Muscle layer of duodenum (tissue), 2 donors: ENCODE data around the gene TXK.

Experiments used
- H3K27ac ChIP-seq: one replicate; pipeline ENCODE4 v1.7.0; 2013; ENCODE audit warnings: mild to moderate bottlenecking, low read length
- H3K27me3 ChIP-seq: one replicate; pipeline ENCODE4 v1.7.0; 2013; ENCODE audit warnings: low read depth, mild to moderate bottlenecking, control low read depth, low read length
- H3K36me3 ChIP-seq, 2 donors: one replicate each; pipeline ENCODE4 v1.7.0; 2013; ENCODE audit warnings: low read length in 2 of 2, control low read depth in 1 of 2, mild to moderate bottlenecking in 1 of 2; ENCODE audit not compliant: insufficient read depth in 2 of 2, control insufficient read depth in 1 of 2
- H3K4me1 ChIP-seq, 2 donors: one replicate each; pipeline ENCODE4 v1.7.0; 2013; ENCODE audit warnings: low read length in 2 of 2, mild to moderate bottlenecking in 2 of 2, control low read depth in 1 of 2, moderate library complexity in 1 of 2; ENCODE audit not compliant: insufficient read depth in 2 of 2, control insufficient read depth in 1 of 2
- H3K4me3 ChIP-seq, 2 donors: one replicate each; pipeline ENCODE4 v1.7.0; 2013; ENCODE audit warnings: low read length in 2 of 2, low read depth in 1 of 2, mild to moderate bottlenecking in 1 of 2
- H3K9me3 ChIP-seq, 2 donors: one replicate each; pipeline ENCODE4 v1.7.0; 2013; ENCODE audit warnings: low read length in 2 of 2, control low read depth in 1 of 2, mild to moderate bottlenecking in 1 of 2; ENCODE audit not compliant: control insufficient read depth in 1 of 2
- donor health status: healthy.

TXK gene

DNA sequence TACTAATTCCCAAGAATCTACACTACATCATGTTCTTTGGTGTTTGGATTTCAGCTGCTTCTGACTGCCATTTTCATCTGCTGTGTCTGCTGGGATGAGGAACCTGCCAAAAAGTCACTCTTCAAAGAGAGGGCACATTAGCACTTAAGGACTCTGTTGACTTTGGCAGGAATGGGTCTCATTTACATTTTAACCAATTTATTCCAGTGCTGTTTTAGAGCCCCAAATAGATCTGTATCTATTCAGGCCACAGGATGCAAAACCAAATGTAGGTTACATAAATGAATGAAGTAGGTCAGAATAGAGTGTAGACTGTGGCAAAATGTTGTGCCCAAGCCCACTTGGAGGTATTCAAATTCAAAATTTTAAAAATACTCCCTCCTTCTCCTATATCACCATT, 14.4 kb downstream of the TXK start:
- H3K36me3 ChIP-seq = no peaks in the 10 kb centered on the region
- H3K4me1 ChIP-seq = no peaks in the 10 kb centered on the region
- no peaks in the 10 kb centered on the region for H3K27me3 ChIP-seq
- H3K4me3 ChIP-seq = no peak overlapping the region
- H3K9me3 ChIP-seq = no peaks in the 10 kb centered on the region
- no peak overlapping the region for H3K27ac ChIP-seq

GRCh38 chr4:48118081-48118480, 16.0 kb downstream of the TXK start:
- no peaks in the 10 kb centered on the region for H3K4me1 ChIP-seq
- no peak overlapping the region for H3K27ac ChIP-seq
- no peak overlapping the region for H3K4me3 ChIP-seq
- no peaks in the 10 kb centered on the region for H3K36me3 ChIP-seq
- H3K9me3 ChIP-seq = no peaks in the 10 kb centered on the region
- no peaks in the 10 kb centered on the region for H3K27me3 ChIP-seq

DNA sequence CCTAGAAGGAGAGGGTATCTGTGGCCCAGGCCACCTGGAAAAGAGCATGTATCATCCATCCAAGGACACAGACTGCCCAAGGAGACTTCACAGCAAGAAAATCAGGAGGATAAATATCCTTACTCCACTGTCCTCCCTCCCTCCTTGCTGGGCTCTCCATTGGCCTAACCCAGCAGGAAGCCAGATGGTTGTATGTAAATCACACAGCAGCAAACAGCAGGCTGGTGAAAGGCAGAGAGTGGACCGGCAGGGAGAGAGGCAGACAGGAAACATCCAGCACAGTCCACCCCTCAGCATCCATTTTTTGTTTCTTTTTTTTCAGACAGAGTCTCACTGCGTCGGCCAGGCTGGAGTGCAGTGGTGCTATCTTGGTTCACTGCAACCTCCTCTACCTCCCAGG, 17.5 kb downstream of the TXK start:
- Histone ChIP-seq H3K27me3 (no peaks in the 10 kb centered on the region), H3K9me3 (no peaks in the 10 kb centered on the region), H3K36me3 (no peaks in the 10 kb centered on the region), H3K4me1 (no peaks in the 10 kb centered on the region), H3K27ac (no peak overlapping the region), H3K4me3 (no peak overlapping the region)

GRCh38 chr4:48114412-48114811, 19.6 kb downstream of the TXK start:
- H3K9me3 ChIP-seq = no peaks in the 10 kb centered on the region

DNA sequence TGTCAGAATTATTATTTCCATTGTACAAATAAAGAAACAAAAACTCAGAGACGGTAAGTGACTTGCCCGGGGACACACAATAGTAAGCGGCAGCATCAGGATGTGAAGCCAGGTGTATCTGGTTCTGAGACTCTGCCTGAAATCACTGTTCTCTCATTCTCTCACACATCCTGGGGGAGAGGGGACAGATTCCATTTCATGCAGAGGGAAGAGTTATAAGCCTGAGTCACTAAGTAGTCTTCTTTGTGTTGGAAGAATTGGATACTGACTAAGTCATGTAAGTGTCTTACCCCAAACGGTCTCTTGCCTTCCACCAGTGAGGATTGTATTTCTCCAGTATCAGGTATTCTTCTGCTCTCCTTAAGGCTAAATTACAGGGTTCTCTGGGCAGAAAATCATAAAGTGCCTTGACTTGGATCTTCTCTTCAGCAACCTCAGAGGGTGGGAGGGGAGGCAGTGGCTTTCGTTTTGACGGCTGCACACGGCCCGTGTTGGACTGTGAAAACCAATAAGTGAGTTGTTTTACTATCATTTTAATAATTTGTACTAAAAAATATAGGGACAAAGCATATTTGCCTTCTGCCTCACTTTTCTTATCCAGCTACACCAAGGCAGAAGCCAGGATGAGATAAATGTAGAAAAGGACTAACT, 21.9 kb downstream of the TXK start:
- Histone ChIP-seq H3K4me1 (no peaks in the 10 kb centered on the region), H3K27me3 (no peaks in the 10 kb centered on the region), H3K36me3 (no peaks in the 10 kb centered on the region), H3K4me3 (no peak overlapping the region), H3K27ac (no peak overlapping the region), H3K9me3 (no peaks in the 10 kb centered on the region)

More at GRCh38 chr4:48114412-48114811, 19.6 kb downstream of the TXK start:
- H3K27ac ChIP-seq = no peak overlapping the region
- no peak overlapping the region for H3K4me3 ChIP-seq
- no peaks in the 10 kb centered on the region for H3K36me3 ChIP-seq
- no peaks in the 10 kb centered on the region for H3K4me1 ChIP-seq
- H3K27me3 ChIP-seq = no peaks in the 10 kb centered on the region

- H3K27ac ChIP-seq = no peak overlapping the region
- no peaks in the 10 kb centered on the region for H3K36me3 ChIP-seq
- no peaks in the 10 kb centered on the region for H3K9me3 ChIP-seq
- H3K4me1 ChIP-seq = no peaks in the 10 kb centered on the region
- no peaks in the 10 kb centered on the region for H3K27me3 ChIP-seq
- H3K4me3 ChIP-seq = no peak overlapping the region
Observed at GRCh38 chr4:48110452-48110978, 23.5 kb downstream of the TXK start.

GRCh38 chr4:48109413-48110263, 24.4 kb downstream of the TXK start:
- no peaks in the 10 kb centered on the region for H3K27me3 ChIP-seq
- H3K36me3 ChIP-seq = no peaks in the 10 kb centered on the region
- H3K9me3 ChIP-seq = no peaks in the 10 kb centered on the region
- H3K4me3 ChIP-seq = no peak overlapping the region
- H3K27ac ChIP-seq = no peak overlapping the region
- H3K4me1 ChIP-seq = no peaks in the 10 kb centered on the region

GRCh38 chr4:48108309-48109073, 25.6 kb downstream of the TXK start:
- Histone ChIP-seq H3K4me1 (no peaks in the 10 kb centered on the region), H3K4me3 (no peak overlapping the region), H3K36me3 (no peaks in the 10 kb centered on the region), H3K27ac (no peak overlapping the region), H3K27me3 (no peaks in the 10 kb centered on the region), H3K9me3 (no peaks in the 10 kb centered on the region)

GRCh38 chr4:48105230-48105629, 28.8 kb downstream of the TXK start:
- Histone ChIP-seq H3K4me1 (no peaks in the 10 kb centered on the region), H3K27ac (no peak overlapping the region), H3K4me3 (no peak overlapping the region), H3K27me3 (no peaks in the 10 kb centered on the region), H3K9me3 (no peaks in the 10 kb centered on the region), H3K36me3 (no peaks in the 10 kb centered on the region)

DNA sequence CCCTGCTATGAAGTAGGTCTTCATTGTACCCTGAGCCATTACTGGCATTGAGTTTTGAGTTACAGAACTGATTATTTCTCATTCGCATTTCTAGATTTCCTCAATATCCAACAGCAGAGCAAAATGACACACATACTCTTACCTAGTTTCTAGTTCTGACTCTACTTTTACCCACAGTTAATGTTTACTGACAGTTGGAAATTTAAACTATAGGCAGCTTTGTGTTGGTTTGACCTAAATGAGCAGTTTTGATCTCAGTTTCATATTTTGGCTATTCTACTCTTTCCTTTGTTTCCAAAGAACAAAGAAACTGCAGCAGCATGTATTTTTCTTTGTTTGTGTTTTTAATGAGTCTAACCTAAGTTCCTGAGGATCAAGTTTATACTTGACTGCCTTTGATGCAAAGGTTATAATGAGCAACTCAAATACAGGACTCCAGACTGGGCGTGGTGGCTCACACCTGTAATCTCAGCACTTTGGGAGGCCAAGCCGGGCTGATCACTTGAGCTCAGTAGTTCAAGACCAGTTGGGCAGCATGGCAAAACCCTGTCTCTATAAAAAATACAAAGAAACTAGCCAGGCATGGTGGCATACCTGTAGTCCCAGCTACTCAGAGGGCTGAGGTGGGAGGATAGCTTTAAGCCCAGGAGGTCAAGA, 30.4 kb downstream of the TXK start:
- Histone ChIP-seq H3K4me1 (no peaks in the 10 kb centered on the region), H3K27ac (no peak overlapping the region), H3K36me3 (no peaks in the 10 kb centered on the region), H3K9me3 (no peaks in the 10 kb centered on the region), H3K4me3 (no peak overlapping the region), H3K27me3 (no peaks in the 10 kb centered on the region)

DNA sequence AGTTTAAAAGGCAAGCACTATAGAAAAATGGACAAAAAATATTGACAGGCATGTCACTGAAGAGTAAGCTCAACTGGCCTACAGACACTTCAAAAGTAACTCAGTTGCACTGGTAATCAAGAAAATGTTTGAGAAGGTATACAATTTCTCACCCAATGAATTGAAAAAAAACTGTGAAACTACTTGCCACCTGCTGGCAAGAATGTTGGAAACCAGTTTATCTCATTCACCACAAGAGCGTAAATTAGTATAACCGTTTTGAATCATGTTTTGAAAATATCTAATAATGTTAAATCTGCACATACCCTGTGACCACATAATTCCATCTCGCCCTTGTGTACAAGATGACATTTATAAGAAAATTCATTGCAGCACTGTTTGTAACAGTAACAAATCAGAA, 31.7 kb downstream of the TXK start:
- no peaks in the 10 kb centered on the region for H3K36me3 ChIP-seq
- H3K4me1 ChIP-seq = no peaks in the 10 kb centered on the region
- H3K27ac ChIP-seq = no peak overlapping the region
- H3K4me3 ChIP-seq = no peak overlapping the region
- H3K27me3 ChIP-seq = no peaks in the 10 kb centered on the region
- H3K9me3 ChIP-seq = no peaks in the 10 kb centered on the region
